HT1080 (cell line): Measurements from ENCODE around the gene CELF2. TPM values are rescaled to one million over a fixed set of nuclear protein-coding genes. Genes with fewer than 3 reads are reported as not detected.

ENCODE experiments used
- DNase-seq: peaks from one replicate; pipeline ENCODE4 v3.0.0-alpha.2; 2015; ENCODE audit warnings: low read depth
- total RNA-seq: library from RNA; depleted of rRNA; stranded (reverse); fragments of >200 nt; shearing (Covaris generic); gene quantifications from 2 replicates; pipeline ENCODE4 v1.2.3, GENCODE V29; 2014

The CELF2 gene
- total RNA-seq, 1 experiment from 2014 or later = 9.7 TPM

- no peak for DNase-seq
These were observed 76.4 kb downstream of the CELF2 start for GRCh38 chr10:11093771-11094736.

- no peak for DNase-seq
These were observed 77.7 kb downstream of the CELF2 start for GRCh38 chr10:11095374-11095801.

- DNase-seq = no peak
These were observed 78.8 kb downstream of the CELF2 start for GRCh38 chr10:11096422-11096821.

- no peak for DNase-seq
These were observed 80.0 kb downstream of the CELF2 start for GRCh38 chr10:11097686-11098085.

GRCh38 chr10:11098666-11099065 lies 81.0 kb downstream of the CELF2 start:
- no peak for DNase-seq

- no peak for DNase-seq
These were observed 87.4 kb downstream of the CELF2 start for GRCh38 chr10:11104772-11105675.

GRCh38 chr10:11105676-11106004 lies 88.0 kb downstream of the CELF2 start:
- DNase-seq = no peak

- DNase-seq = no peak
These were observed 89.1 kb downstream of the CELF2 start for GRCh38 chr10:11106621-11107374.

- no peak for DNase-seq
These were observed 90.3 kb downstream of the CELF2 start for GRCh38 chr10:11107948-11108347.

GRCh38 chr10:11108356-11108755 lies 90.7 kb downstream of the CELF2 start:
- DNase-seq = no peak

GRCh38 chr10:11109590-11109989 lies 91.9 kb downstream of the CELF2 start:
- no peak for DNase-seq

- DNase-seq = peak; percentile 15
These were observed 92.9 kb downstream of the CELF2 start for GRCh38 chr10:11110539-11110938.

- no peak for DNase-seq
These were observed 93.8 kb downstream of the CELF2 start for GRCh38 chr10:11111490-11111889.

- peak; percentile 48 for DNase-seq
These were observed 95.0 kb downstream of the CELF2 start for GRCh38 chr10:11112718-11113117.

- no peak for DNase-seq
These were observed 95.5 kb downstream of the CELF2 start for GRCh38 chr10:11113156-11113555.

GRCh38 chr10:11114269-11114668 lies 96.6 kb downstream of the CELF2 start:
- no peak for DNase-seq

- no peak for DNase-seq
These were observed 97.7 kb downstream of the CELF2 start for GRCh38 chr10:11115337-11115736.

GRCh38 chr10:11116361-11116760 lies 98.7 kb downstream of the CELF2 start:
- no peak for DNase-seq

- DNase-seq = no peak
These were observed 99.1 kb downstream of the CELF2 start for GRCh38 chr10:11116817-11117216.

GRCh38 chr10:11118686-11119085 lies 101.0 kb downstream of the CELF2 start:
- no peak for DNase-seq

GRCh38 chr10:11119843-11120242 lies 102.2 kb downstream of the CELF2 start:
- DNase-seq = no peak
